Nucleus accumbens (tissue), 56 donors: Measurements from ENCODE around the gene NRM.
A peak's percentile ranks its signal among the peaks of the same experiment; 100 is the strongest.

Source experiments
- DNase-seq, 56 donors: peaks; one replicate each; lab custom pipeline; 2025; lab: John Stamatoyannopoulos, UW

NRM gene, protein sequence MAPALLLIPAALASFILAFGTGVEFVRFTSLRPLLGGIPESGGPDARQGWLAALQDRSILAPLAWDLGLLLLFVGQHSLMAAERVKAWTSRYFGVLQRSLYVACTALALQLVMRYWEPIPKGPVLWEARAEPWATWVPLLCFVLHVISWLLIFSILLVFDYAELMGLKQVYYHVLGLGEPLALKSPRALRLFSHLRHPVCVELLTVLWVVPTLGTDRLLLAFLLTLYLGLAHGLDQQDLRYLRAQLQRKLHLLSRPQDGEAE

DNA sequence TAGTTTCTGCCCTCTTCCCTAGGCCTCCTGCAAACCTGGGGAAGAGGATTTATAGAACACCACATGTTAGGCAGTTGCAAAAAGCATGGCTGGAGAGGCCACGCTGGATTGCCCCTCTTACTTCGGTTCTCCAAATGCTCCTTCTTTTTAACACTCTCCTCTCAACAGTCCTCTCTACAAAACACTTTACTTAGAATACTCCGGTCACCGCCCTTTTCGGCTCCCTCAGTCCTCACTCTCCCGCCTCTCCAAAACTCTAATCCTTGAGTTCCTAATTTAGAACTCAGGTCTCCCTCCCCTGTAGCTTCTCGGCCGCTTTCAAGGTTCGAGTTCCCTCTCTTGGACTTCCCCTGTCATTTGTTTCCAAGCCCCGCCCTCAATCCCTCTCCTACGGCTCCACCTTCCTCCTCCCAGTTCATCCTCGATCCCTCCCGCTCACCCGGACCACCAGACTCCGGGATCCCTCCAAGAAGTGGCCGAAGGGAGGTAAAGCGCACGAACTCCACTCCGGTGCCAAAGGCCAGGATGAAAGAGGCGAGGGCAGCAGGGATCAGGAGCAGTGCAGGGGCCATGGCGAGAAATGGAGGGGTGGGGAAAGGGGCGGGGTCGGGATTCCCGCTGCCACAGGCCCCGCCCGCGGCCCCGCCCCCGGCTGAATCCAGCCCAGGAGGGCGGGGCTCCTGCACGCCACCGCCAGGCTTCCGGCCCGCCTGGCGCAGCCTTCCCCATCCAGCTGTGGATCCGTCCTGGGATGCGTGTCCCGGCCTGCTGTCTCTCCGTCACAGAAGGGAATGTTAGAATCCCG lies at the start of gene NRM:
TSS of gene NRM (minus strand) at position 582 of the 805 bp plus-strand sequence. CDS start at position 572, 10 bp downstream.
- DNase-seq: peak in 52 of 56 donors; percentile 32 to 88 (median 76)

DNA sequence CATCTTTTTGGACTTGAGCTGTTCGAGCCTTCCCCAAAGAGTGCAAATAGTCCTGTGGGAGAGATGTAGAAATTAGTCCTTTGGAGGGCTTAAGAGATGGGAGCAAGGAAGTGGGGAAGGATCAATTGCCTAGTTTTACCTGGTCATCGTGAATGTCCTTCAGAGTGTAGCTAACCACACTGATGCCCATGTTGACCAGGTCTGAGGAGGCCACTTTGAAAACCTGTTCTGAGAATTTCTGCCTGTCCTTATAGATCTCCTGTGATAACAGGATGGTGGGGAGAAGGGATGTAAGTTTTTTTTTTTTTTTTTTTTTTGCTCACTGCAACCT lies 49.7 kb upstream of the NRM start:
- DNase-seq: no peak

DNA sequence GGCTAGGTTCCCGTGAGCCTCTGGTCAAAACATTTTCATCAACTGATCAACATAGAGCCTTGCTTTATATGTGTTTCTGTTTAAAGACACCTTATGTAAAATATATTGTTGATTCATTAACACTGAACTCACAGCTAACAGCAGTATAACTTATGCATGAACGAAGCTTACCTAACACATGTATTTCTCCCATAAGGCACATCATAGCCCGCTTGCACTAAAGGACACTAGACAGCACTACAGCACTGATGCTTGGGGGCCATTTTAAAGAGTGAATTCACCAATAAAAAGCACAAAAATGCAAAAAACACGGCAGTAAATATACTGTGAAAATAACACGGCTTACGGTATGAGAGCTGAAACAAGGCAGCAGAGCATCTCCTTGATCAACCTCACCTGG lies 47.7 kb upstream of the NRM start:
- no peak for DNase-seq

DNA sequence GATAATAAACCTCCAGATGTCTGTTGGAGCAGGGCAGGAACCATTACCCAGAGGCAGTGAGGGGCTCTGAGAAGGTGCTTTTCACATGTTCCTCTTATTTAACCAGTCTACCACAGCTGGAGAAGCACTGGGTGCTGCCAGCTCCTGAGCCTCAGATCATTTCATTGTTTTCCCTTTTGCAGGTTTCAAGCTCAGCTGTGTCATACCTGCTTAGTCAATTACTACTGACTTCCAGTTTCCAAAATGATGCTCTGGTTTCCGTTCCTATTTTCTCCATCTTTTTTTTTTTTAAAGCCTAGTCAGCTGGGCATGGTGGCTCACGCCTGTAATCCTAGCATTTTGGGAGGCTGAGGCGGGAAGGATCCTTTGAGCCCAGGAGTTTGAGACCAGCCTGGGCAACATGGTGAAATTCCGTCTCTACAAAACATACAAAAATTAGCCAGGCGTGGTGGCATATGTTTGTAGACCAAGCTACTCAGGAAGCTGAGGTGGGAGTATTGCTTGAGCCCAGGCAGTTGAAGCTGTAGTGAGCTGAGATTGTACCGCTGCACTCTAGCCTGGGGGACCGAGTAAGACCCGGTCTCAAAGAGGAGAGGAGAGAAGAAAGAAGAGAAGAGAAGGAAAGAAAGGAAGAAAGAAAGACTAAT lies 45.0 kb upstream of the NRM start:
- no peak for DNase-seq

DNA sequence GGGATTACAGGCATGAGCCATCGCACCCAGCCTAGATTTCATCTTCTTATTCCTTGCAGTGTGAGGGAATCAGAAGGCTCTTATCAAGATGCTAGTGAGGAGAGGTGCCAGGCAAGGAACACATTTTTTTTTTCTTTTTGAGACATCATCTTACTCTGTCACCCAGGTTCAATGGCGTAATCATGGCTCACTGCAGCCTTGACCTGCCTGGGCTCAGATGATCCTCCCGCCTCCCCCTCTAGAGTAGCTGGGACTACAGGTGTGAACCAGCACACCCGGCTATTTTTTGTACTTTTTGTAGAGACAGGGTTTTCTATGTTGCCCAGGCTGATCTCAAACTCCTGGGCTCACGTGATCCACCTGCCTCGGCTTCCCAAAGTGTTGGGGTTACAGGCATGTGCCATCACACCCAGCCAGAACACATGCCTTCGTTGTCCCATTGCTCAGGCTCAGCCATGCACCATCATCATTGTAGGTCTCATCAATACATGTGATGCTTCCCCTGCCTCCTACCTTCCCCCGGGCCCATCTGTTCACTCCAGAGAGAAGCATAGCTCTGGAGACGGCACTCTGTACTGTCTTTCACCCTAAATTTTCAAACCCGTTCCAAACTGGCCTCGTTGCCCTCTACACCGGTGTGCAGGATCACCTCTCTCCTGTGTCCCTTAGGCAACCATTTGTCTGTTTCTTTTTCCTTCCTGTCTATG lies 41.6 kb upstream of the NRM start:
- DNase-seq: no peak

DNA sequence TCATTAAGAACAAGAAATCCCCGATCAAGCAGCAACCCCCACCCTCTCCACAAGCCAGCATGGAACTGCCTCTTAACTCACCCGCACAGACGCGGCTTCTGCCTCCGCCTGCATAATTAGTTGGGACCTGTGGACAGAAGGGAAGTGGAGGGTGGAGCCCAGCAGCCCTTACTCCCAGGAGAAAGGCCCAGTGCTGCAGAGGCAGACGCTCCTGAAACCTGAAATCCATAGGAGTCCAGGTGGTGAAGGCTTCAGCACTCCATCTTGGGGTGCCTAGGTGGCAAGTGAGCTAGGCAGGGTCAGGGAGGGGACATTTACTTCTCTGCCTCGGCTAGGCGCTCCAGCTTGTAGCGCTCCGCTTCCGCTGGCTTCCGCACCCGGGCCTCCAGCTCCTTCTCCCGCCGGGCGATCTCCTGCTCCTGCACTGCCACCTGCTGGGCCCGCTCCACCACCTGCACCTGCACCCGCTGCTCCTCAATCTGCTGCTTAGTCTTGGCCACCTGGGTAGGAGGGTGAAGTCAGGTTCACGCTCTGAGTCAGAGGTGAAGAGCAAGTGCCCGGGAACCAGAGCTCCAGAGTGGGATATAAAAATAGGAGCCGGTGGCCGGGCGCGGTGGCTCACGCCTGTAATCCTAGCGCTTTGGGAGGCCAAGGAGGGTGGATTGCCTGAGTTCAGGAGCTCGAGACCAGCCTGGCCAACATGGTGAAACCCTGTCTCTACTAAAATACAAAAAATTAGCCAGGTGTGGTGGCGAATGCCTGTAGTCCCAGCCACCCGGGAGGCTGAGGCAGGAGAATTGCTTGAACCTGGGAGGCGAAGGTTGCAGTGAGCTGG lies 40.0 kb upstream of the NRM start:
- DNase-seq: peak in 37 of 56 donors; percentile 5 to 76 (median 39)

DNA sequence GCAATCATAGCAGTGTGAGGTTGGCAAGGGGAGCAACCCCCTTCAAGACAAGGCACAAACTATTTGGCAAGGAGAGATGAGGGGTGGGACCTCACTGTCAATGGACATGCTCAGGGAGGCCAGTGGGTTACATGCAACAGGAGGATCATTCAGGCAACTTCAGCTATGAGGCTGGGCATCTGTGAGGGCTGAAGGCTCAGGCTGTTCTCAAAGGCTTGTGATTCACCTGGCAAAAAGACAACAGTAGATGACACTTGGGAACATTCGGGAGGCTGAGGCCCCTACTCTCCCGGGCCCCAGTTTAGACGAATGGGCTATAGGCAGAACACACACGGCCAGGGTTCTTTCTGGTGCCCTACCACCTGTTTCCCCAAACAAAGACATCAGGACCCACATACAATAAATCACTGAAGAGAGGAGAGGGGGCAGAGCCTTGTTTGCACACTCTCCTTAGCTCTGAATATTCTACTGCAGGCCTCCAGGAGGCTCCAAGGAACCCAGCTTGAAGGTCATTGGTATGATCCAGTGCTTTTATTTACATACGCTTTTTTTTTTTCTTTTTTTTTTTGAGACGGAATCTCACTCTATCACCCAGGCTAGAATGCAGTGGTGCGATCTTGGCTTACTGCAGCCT lies 37.3 kb upstream of the NRM start:
- DNase-seq: no peak

DNA sequence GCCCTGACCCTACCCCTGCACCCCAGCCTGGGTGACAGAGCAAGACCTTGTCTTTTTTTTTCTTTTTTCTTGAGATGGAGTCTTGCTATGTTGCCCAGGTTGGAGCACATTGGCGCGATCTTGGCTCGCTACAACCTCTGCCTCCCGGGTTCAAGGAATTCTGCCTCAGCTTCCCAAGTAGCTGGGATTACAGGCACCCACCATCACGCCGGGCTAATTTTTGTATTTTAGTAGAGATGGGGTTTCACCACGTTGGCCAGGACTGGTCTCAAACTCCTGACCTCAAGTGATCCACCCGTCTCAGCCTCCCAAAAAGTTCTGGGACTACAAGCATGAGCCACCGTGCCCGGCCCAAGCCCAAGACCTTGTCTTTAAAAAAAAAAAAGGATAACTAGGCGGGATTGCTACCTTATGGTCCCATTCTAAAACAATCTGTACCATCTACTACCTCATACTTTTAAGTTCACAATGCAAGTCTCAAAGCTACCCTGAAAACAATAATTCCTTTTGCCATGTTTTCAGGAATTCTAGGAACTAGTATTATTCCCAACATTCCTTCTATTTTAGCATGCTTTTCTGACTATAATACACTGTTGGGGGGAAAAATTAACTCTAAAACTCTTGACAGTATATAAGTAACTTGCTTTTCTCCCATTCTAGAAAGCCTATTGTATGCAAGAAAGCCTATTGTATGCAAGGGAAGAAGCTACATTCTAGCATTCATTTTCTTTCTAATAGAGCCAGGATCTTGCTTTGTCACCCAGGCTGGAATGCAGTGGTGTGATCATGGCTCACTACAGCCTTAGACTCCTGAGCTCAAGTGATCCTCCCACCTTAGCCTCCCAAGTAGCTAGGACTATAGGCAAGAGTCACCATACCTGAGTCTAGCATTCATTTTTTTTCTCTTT lies 36.0 kb upstream of the NRM start:
- DNase-seq: no peak

DNA sequence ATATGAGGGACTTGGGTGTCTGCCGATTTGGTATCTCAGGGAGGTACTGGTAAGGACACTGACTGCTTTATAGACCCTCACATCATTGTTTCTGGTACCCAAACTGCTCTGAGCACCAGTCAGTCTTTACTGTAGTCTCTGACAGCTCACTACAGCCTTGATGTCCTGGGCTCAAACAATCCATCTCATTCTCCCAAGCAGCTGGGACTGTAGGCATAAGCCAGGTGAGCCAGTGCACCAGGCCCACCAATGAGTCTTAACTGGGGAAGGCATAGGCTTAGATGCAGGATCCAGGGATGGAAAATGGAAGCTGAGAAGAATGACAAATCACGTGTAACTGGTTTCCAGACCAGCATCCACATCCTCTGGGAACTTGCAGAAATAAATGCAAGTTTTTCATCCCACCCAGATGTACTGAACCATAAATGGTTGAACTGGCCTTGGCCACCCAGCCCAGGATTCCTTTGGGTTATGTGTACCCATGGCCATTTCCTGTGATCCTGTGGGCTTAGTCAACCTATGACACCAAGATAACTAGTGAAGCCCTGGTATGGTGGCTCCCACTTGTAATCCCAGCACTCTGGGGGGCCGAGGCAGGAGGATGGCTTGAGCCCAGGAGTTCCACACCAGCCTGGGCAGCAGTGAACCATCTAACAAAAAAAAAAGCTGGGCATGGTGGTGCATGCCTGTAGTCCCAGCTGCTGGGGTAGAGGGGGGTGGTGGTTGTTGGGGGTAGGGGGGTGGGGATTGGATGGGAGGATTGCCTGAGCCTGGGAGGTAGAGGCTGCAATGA lies 35.1 kb upstream of the NRM start:
- DNase-seq: no peak

DNA sequence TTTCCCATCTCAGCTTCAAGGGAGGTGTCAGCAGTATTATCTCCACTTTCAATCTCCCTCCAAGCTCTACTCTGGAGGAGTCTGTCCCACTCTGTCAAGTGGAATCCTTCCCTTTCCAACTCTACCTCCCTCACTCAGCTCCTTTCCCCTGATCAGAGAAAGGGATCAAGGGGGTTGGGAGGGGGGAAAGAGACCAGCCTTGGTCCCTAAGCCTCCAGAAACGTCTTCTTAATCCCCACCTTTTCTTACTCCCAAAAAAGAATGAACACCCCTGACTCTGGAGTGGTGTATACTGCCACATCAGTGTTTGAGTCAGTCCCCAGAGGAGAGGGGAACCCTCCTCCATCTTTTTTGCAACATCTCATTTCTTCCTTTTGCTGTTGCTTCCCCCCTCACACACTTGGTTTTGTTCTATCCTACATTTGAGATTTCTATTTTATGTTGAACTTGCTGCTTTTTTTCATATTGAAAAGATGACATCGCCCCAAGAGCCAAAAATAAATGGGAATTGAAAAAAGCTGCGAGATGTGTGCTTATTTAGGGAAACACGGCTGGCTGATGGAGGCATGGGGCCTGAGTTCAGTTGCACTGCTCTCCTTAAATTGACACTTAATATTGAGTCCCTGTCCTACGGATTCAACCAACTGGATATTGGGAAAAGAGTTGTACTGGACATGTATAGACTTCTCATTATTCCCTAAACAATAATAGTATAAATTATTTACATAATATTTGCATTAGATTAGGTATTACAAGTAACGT lies 34.3 kb upstream of the NRM start:
- DNase-seq: no peak

DNA sequence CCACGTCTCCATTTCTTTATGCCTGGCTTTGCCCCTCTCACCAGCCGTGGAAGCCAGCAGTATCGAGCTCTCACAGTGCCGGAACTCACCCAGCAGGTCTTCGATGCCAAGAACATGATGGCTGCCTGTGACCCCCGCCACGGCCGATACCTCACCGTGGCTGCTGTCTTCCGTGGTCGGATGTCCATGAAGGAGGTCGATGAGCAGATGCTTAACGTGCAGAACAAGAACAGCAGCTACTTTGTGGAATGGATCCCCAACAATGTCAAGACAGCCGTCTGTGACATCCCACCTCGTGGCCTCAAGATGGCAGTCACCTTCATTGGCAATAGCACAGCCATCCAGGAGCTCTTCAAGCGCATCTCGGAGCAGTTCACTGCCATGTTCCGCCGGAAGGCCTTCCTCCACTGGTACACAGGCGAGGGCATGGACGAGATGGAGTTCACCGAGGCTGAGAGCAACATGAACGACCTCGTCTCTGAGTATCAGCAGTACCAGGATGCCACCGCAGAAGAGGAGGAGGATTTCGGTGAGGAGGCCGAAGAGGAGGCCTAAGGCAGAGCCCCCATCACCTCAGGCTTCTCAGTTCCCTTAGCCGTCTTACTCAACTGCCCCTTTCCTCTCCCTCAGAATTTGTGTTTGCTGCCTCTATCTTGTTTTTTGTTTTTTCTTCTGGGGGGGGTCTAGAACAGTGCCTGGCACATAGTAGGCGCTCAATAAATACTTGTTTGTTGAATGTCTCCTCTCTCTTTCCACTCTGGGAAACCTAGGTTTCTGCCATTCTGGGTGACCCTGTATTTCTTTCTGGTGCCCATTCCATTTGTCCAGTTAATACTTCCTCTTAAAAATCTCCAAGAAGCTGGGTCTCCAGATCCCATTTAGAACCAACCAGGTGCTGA lies 33.3 kb upstream of the NRM start:
- peak in 1 of 56 donors; percentile 45 for DNase-seq

DNA sequence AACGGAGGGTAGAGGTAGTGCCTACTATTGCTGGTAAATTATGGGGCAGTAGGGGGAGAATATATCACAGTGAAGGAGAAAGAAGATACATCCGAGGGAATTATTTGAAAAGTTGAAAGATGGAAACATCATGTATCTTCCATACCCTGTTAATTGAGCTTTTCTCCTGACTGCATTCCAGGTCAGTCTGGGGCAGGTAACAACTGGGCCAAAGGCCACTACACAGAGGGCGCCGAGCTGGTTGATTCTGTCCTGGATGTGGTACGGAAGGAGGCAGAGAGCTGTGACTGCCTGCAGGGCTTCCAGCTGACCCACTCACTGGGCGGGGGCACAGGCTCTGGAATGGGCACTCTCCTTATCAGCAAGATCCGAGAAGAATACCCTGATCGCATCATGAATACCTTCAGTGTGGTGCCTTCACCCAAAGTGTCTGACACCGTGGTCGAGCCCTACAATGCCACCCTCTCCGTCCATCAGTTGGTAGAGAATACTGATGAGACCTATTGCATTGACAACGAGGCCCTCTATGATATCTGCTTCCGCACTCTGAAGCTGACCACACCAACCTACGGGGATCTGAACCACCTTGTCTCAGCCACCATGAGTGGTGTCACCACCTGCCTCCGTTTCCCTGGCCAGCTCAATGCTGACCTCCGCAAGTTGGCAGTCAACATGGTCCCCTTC lies 32.5 kb upstream of the NRM start:
- DNase-seq: peak in 1 of 56 donors; percentile 45

DNA sequence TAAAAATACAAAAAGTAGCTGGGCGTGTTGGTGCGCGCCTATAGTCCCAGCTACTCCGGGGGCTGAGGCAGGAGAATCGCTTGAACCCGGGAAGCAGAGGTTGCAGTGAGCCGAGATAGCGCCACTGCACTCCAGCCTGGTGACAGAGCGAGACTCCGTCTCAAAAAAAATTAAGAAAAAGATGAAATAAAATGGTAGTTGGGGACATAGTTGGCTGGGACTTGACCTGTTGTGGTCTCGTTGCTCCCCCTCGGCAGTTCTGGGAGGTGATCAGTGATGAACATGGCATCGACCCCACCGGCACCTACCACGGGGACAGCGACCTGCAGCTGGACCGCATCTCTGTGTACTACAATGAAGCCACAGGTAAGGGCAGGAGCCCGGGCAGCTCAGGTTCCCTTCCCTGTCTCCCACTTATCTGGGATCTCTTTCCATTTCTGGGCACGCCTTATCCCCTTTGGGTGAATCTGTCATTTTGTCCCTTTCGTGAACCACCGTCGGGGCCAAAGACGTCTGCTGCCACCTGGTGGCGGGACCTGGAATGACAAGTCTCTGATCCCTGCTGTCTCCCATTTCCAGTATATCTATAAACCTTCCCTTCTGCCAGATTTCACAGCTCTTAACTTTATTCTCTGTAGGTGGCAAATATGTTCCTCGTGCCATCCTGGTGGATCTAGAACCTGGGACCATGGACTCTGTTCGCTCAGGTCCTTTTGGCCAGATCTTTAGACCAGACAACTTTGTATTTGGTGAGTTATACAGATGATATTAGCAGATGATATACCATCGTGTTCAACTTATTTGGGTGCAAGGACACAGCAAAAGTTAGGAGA lies 31.7 kb upstream of the NRM start:
- DNase-seq: peak in 51 of 56 donors; percentile 13 to 91 (median 65)

DNA sequence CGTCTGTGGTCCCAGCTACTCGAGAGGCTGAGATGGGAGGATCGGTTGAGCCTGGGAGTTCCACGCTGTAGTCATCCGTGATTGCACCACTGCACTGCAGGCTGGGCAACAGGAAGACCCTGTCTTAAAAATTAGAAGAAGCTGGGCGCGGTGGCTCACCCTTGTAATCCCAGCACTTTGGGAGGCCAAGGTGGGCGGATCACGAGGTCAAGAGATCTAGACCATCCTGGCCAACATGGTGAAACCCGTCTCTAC lies 31.2 kb upstream of the NRM start:
- peak in 3 of 56 donors; percentile 24 to 53 (median 31) for DNase-seq
